ENCODE measurements around the gene SCIMP.
"Not testable (repeated sequence)": the region's sequence is repeated elsewhere in the genome, so short reads cannot be mapped to it uniquely, and the experiment has no call there.

The SCIMP gene

GRCh38 chr17:5234645-5235576 is at the start of gene SCIMP:
Gene SCIMP (minus strand): TSS chr17:5234860. CDS start chr17:5234755, 105 bp downstream.
- no peak for DNase-seq

GRCh38 chr17:5283571-5284315 is 49.1 kb upstream of the SCIMP start:
- DNase-seq: no peak

- no peak for DNase-seq
Measured at GRCh38 chr17:5282642-5283217, 48.1 kb upstream of the SCIMP start.

GRCh38 chr17:5281814-5282641 is 47.4 kb upstream of the SCIMP start, which contains the start of gene RABEP1:
Gene RABEP1 (plus strand): TSS chr17:5282284. CDS start chr17:5282487, 203 bp downstream.
- DNase-seq: peak; percentile 96

DNA sequence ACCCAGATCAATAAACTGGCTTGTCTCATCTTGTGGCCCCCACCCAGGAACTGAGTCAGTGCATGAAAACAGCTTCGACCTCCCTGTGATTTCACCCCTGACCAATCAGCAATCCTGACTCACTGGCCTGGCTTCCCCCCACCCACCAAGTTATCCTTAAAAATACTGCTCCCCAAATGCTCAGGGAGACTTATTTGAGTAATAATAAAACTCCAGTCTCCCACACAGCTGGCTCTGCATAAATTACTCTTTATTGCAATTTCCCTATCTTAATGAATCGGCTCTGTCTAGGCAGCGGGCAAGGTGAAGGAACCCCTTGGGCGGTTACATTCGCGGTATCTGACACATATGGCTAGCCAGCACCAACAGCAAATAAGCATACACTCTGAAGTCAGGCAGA is 37.7 kb upstream of the SCIMP start:
- no peak for DNase-seq

GRCh38 chr17:5269241-5269960 is 34.7 kb upstream of the SCIMP start:
- no peak for DNase-seq

DNA sequence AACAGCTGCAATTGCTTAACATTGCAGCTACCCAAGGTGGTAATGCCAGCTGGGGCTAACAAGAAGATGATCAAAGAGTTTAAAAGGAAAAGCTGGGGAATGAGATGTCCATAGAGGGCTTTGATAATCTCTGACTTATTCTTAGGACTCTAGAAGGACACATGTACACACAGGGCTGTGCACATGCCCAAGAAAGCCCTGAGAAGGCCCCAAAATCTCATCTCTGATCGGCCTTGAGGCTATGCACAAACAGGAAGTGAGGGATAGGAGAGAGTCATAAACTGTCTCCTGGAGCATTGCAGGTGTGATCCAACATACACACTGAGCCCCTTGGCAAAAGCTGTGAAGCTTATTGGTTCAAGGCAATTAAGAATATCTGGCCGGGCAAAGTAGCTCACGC is 30.2 kb upstream of the SCIMP start:
- no peak for DNase-seq

GRCh38 chr17:5263441-5263840 is 28.8 kb upstream of the SCIMP start:
- no peak for DNase-seq

DNA sequence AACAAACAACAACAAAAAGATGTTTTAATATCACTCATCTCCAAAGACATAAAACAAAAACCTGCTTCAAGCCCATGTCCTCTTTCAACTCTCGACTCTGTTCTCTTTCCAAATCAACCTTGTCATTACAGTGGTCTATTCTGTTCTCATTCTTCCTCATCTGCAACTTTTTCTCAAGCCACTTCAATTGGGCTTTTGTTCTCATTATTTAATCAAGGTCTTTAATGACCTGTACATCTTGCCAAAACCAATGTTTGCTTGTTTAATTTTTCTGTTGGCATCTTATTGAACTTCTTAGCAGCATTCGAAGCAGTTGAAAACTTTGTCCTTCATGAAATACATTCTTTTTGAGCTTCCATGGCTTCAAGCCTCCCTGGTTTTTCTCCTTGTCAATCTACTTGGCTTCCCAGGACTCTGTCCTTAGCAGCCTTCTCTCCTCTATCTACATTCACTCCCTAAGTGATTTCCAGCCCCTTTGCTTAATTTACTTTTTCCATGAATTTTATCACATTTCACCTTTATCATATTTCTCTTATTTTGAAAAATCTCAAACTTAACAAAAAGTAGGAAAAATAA is 27.8 kb upstream of the SCIMP start:
- DNase-seq: no peak

DNA sequence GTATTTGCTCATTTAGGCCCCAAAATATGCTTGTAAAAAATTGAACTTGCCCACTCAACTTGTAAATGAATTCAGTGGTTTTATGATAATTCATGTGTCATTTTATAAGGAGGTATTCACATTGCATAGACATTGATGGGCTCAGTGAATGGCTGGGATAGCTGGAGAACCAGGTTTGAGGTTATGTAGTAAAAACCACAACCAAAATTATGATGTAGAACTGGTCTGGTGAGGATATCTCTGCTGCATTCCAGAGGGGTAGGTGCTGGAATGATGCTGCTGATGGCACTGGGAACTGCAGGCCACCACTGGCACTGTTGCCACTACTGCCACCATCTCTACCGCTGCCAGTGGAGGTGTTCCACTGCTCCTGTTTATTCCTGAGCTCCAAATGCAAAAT is 25.9 kb upstream of the SCIMP start:
- no peak for DNase-seq

GRCh38 chr17:5257124-5257523 is 22.5 kb upstream of the SCIMP start:
- DNase-seq: no peak

DNA sequence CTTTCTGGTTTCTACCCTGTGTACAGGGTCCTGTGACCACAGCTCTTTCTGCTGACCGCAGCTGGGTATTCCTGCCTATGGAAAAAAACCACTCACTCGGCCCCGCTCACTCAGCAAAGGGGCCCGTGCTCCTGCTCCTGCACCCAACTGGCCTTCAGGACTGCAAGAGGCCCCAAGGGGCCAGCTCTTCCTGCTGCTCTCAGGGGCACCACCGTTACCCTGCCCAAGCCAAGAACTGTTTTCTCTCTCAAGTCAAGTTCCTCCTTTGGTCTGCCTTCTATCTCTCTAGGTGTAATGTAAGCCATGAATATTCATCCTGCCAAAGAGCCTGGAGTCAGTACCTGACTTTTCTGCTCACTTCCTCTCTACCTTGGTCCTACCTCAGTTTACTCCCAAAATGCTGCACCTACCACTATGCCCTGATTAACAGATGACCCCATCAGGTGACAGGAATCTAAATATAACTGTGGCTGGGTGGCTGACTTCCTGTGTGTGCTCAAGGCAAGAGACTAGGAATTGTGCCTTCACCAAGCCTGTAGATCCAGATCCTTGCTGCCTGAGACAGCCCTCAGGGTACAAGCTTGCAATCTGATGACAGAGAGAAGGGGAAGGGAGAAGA is 20.4 kb upstream of the SCIMP start:
- DNase-seq: no peak

DNA sequence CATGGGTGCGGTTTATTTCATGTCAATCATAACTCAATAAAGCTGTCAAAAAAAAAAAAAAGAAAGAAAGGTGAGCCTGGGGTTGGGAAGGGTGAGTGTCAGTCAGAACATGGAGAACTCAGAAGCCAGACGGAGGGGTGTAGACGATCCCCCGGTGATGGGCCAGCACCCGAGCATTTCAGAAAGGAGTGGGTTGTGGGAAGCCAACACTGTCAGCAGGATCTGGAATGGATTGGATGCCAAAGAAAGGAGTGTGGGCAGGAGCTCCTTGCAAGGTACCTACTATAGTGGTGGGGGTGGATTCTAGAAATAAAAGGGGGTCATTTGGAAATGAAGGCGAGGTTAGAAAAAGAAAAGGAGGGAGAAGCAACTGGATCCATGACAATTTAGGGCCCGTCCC is 19.8 kb upstream of the SCIMP start:
- DNase-seq: no peak

DNA sequence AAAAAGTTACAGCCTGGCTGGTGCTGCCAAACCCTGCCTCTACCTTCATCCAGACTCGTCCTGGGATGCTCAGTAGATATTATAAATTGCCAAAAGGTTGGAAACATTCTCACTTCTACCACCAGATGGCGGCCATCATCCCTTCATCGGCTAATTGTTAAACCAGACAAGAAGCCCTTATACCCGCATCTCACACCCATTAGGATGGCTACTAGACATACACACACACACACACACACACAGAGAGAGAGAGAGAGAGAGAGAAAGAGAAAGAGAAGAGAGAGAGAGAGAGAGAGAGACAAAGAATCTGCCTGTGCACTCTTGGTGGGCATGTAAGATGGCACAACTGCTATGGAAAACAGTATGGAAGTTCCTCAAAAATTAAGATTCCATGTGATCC is 15.0 kb upstream of the SCIMP start:
- peak; percentile 82 for DNase-seq

- DNase-seq: no peak
Measured at GRCh38 chr17:5248821-5249479, 14.3 kb upstream of the SCIMP start.

DNA sequence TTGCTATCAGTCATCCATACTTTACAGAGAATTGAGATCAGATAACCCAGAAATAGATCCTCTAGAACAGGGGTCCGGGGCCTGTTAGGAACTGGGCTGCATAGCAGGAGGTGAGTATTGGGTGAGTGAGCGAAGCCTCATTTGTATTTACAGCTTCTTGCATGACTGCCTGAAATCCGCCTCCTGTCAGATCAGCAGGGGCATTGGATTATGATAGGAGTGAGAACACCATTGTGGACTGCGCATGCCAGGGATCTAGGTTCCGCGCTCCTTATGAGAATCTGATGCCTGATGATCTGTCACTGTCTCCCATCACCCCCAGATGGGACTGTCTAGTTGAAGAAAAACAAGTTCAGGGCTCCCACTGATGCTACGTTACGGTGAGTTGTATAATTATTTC is 13.0 kb upstream of the SCIMP start:
- DNase-seq: no peak

DNA sequence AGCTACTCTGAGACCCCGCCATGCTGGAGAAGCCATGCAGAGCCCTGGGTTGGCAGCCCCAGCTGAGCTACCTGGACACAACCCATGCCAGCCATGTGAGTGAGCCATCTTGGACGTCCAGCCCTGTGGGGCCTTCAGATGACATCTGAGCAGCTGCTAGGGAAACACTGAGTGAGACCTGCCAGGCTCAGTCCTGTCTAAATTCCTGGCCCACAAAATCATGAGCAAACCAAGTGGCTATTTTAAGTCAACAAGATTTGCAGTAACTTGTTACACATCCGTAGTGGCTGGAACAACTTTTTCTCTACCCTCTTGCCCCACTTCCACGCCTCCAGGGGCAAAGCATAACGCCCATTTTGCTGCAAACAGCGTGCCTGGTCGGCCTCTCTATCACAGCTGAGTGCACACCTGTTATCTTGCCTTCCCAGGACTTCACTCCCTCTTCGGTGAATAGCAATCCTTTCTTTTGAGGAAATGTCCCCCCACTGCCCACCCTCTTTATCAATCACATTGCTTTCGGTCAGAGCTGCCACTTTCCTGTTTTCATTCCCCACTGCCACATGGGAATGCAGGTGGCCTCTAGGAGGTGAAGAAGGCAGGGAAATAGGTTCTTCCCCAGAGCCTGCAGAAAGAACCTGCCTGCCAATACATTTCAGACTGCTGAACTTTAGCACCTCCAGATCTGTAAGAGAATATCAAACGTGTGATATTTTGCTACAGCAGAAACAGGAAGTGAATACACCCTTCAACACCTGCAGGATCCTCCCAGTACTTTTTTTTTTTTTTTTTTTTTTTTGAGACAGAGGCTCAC is 7.4 kb upstream of the SCIMP start:
- DNase-seq: peak; percentile 60

- not testable (repeated sequence) for DNase-seq
Measured at GRCh38 chr17:5239769-5240168, 5.1 kb upstream of the SCIMP start.

GRCh38 chr17:5238333-5238732 is 3.7 kb upstream of the SCIMP start:
- DNase-seq: no peak

All from CD4-positive, alpha-beta T cell treated with Interleukin-12 subunit alpha and Interleukin-12 subunit beta, for 1 hour (primary cell).